Heart right ventricle (tissue), 16 donors: ENCODE data around the gene GAD2. TPM values are rescaled to one million over a fixed set of nuclear protein-coding genes. Genes with fewer than 3 reads are reported as not detected.

ENCODE experiments used
- ATAC-seq, 8 donors: fragments of 200-7000 bp; cut with Tn5 transposase; one replicate each; pipeline ENCODE4 v1.9.1; 2020; ENCODE audit warnings: mild to moderate bottlenecking in 8 of 8, moderate library complexity in 8 of 8, moderate number of reproducible peaks in 1 of 8
- DNase-seq, 2 donors: peaks; one replicate each; pipeline ENCODE4 v3.0.0-alpha.2; 2020
- H3K27ac ChIP-seq, 10 donors: fragments of 200-600 bp; sonication (generic) in 2 of 10; one replicate each; pipeline versions ENCODE4 v1.5.0 to v1.8.0; 2020 to 2022; ENCODE audit warnings: mild to moderate bottlenecking in 3 of 10
- H3K27me3 ChIP-seq, 7 donors: fragments of 200-600 bp; one replicate each; pipeline ENCODE4 v1.8.0; 2021 to 2022; ENCODE audit warnings: mild to moderate bottlenecking in 2 of 7
- H3K36me3 ChIP-seq, 9 donors: fragments of 200-600 bp; sonication (generic) in 1 of 9; one replicate each; pipeline versions ENCODE4 v1.5.0 to v1.8.0; 2020 to 2022; ENCODE audit warnings: mild to moderate bottlenecking in 2 of 9
- H3K4me1 ChIP-seq, 9 donors: fragments of 200-600 bp; sonication (generic) in 1 of 9; one replicate each; pipeline versions ENCODE4 v1.5.0 to v1.8.0; 2020 to 2022; ENCODE audit warnings: mild to moderate bottlenecking in 4 of 9
- H3K4me3 ChIP-seq, 10 donors: fragments of 200-600 bp; sonication (generic) in 2 of 10; one replicate each; pipeline versions ENCODE4 v1.5.0 to v1.8.0; 2020 to 2022; ENCODE audit warnings: mild to moderate bottlenecking in 7 of 10, moderate library complexity in 2 of 10
- H3K9me3 ChIP-seq, 11 donors: fragments of 200-600 bp in 10 of 11; sonication (generic) in 2 of 11; one replicate each; pipeline versions ENCODE4 v1.5.0 to v1.8.0; 2013 to 2022; ENCODE audit warnings: mild to moderate bottlenecking in 2 of 11, control low read depth in 1 of 11, moderate library complexity in 1 of 11
- WGBS, 2 donors: extraction: QIAGEN DNeasy Blood & Tissue Kit; methylation state at CpG; one replicate each; pipeline ENCODE4 v1.1.7; 2013; ENCODE audit warnings: inconsistent platforms in 1 of 2; 5-methylcytosine and 5-hydroxymethylcytosine counted together
- intact Hi-C, 10 donors: fragments of 100-400 bp; cut with DNase I; formaldehyde crosslinking; loops; one replicate each; pipeline versions ENCODE4 v1.11.1 to v1.14.2; 2022
- polyA plus RNA-seq, 2 donors: library from polyadenylated mRNA; stranded (reverse); fragments of 200-250 nt; gene quantifications; one replicate each; pipeline ENCODE4 v1.2.3, GENCODE V29; 2013
- total RNA-seq, 10 donors: library from RNA; stranded (reverse); fragmentation: NEBNext Ultra II Directional in 3 of 10; extraction: Animal tissue kit (Norgen Biotek cat#: 25700) in 3 of 10; gene quantifications; one replicate each; pipeline versions ENCODE4 v1.2.1 to v1.2.4, GENCODE V29; 2021 to 2023
- TF ChIP-seq, protein P1 (sequence below), 9 donors: fragments of 200-600 bp; sonication (generic) in 2 of 9; IDR thresholded peaks; one replicate each; pipeline versions ENCODE4 v1.5.0 to v1.8.0; 2021 to 2022; ENCODE audit warnings: antibody characterized with exemption in 9 of 9, mild to moderate bottlenecking in 5 of 9, moderate library complexity in 1 of 9
- donor health status: Arrhythmogenic right ventricular cardiomyopathy.
- donor health status: ischemic (EF 13 %, LVEDD 7.1; RV severe dilation, severe dysfunction).
- donor health status: healthy with polysubstance abuse.
- donor health status: DM: no; HTN: yes; CAD: no.
- donor health status: DM: no; HTN: no; CAD: no.
- donor health status: ischemic (EF 25% LVEDD 6.9; RV normal size, moderate dysfunction).
- donor health status: ischemic (EF 25% LVEDD 5.7; RV mildly dilated, moderate dysfunction).
- donor health status: healthy.
- donor health status: DM: yes; HTN: yes; CAD: no.
- donor health status: Ischemic cardiomyopathy.
- donor health status: ischemic (EF 35%, LVEDD 5.7; RV mildly dilated, moderate dysfunction).
- donor health status: nonischemic (EF 11% LVEDD 7.7; RV severe dilation, severe dysfunction).
- donor health status: DM: yes; HTN: yes; CAD: no.
- donor health status: PGD.
- donor health status: ischemic (EF 29% LVEDD 5.4; RV normal size, mild dysfunction).
- donor health status: nonischemic (EF 23%, LVEDD 6.1; RV moderate dilation, normal function).

Gene GAD2
- total and polyA plus RNA-seq, 12 donors, result not detected

GRCh38 chr10:26303366-26303765, 86.8 kb downstream of the GAD2 start:
- no peaks in the 10 kb centered on the region for H3K4me1 ChIP-seq
- ATAC-seq (no peak), DNase-seq (no peak)
- H3K9me3 ChIP-seq, result no peaks in the 10 kb centered on the region
- intact Hi-C loops, result no loop called here
- peaks cover 0 to 5% (median 0%) of the 10 kb centered on the region in 7 donors for H3K27me3 ChIP-seq
- no peaks in the 10 kb centered on the region for H3K36me3 ChIP-seq
- H3K27ac ChIP-seq, result no peak overlapping the region
- H3K4me3 ChIP-seq, result no peak overlapping the region
- TF ChIP-seq, protein P1, sequence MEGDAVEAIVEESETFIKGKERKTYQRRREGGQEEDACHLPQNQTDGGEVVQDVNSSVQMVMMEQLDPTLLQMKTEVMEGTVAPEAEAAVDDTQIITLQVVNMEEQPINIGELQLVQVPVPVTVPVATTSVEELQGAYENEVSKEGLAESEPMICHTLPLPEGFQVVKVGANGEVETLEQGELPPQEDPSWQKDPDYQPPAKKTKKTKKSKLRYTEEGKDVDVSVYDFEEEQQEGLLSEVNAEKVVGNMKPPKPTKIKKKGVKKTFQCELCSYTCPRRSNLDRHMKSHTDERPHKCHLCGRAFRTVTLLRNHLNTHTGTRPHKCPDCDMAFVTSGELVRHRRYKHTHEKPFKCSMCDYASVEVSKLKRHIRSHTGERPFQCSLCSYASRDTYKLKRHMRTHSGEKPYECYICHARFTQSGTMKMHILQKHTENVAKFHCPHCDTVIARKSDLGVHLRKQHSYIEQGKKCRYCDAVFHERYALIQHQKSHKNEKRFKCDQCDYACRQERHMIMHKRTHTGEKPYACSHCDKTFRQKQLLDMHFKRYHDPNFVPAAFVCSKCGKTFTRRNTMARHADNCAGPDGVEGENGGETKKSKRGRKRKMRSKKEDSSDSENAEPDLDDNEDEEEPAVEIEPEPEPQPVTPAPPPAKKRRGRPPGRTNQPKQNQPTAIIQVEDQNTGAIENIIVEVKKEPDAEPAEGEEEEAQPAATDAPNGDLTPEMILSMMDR (IDR thresholded peaks at IDR 0.05), result no peak

DNA sequence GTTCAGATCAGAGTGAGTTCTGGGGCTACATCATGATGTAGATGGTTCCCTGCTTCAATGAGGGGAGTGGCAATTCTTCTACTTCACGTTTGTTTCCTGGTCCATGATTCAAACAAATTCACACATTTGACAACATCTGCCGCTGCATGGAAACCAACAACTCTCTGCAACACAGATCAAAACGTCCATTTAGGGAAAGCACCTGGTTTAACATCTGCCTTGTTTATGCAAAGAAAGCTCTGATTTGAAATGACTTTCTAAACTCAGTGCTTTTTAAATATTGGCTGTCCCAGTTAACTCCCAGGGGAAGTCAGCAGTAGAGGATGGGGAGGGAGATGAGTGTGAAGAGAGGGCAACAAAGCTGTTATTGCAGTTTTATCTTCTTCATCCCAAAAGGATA, 93.8 kb downstream of the GAD2 start:
- Histone ChIP-seq H3K4me1 (no peaks in the 10 kb centered on the region), H3K36me3 (no peaks in the 10 kb centered on the region), H3K27ac (no peak overlapping the region), H3K9me3 (peaks cover 0 to 4% (median 0%) of the 10 kb centered on the region in 11 donors), H3K27me3 (peaks cover 0 to 16% (median 0%) of the 10 kb centered on the region in 7 donors), H3K4me3 (no peak overlapping the region)
- DNase-seq (no peak), ATAC-seq (no peak)
- WGBS, 2 donors, result 50 to 53% methylated on average over 3 of the region's 3 CpGs
- TF ChIP-seq, protein P1 (IDR thresholded peaks at IDR 0.05), result no peak
- intact Hi-C loops, result no loop called here

DNA sequence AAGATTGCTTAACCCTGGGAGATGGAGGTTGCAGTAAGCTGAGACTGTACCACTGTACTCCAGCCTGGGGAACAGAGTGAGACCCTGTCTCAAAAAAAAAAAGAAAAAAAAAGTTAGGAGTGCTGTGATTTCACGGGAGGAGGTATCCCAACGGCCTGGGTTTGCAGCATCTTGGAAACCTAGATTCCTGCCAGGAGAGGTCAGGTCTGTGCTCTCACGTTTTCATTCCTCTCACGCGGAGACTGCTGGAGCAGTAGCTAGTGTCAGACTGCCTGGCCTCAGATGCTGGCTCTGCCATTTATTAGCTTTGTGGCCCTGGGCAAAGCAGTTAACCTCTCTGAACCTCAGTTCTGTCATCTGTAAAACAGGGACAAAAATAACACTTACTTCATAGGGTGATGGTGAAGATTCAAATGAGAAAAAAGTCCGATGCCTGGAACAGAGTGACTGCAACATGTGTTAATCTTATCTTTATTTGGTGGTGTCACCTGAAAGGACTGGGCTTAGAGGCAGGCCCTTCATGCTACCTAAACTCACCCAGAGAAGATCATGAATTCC, 94.9 kb downstream of the GAD2 start:
- TF ChIP-seq, protein P1 (IDR thresholded peaks at IDR 0.05), result no peak
- ATAC-seq, result no peak
- Histone ChIP-seq H3K36me3 (no peaks in the 10 kb centered on the region), H3K4me3 (no peak overlapping the region), H3K9me3 (peaks cover 0 to 4% (median 0%) of the 10 kb centered on the region in 11 donors), H3K4me1 (no peaks in the 10 kb centered on the region), H3K27me3 (peaks cover 0 to 16% (median 0%) of the 10 kb centered on the region in 7 donors), H3K27ac (no peak overlapping the region)
- DNase-seq, result no peak
- intact Hi-C loops, result no loop called here
- WGBS, 2 donors, result 19 to 22% methylated on average over 6 of the region's 6 CpGs

GRCh38 chr10:26314265-26315013, 97.9 kb downstream of the GAD2 start:
- intact Hi-C loops, result no loop called here
- no peak overlapping the region for H3K4me3 ChIP-seq
- TF ChIP-seq, protein P1 (IDR thresholded peaks at IDR 0.05), result no peak
- no peak overlapping the region for H3K27ac ChIP-seq
- 76 to 79% methylated on average over 10 of the region's 10 CpGs for WGBS, 2 donors
- ATAC-seq (no peak), DNase-seq (no peak)
- peaks cover 0 to 9% (median 0%) of the 10 kb centered on the region in 7 donors for H3K27me3 ChIP-seq
- no peaks in the 10 kb centered on the region for H3K36me3 ChIP-seq
- peaks cover 0 to 4% (median 0%) of the 10 kb centered on the region in 11 donors for H3K9me3 ChIP-seq
- no peaks in the 10 kb centered on the region for H3K4me1 ChIP-seq
